HG03175 (cell line): ENCODE measurements around the gene PTDSS2.
"Not testable (repeated sequence)": the region's sequence is repeated elsewhere in the genome, so short reads cannot be mapped to it uniquely, and the experiment has no call there.

Source experiments
- ATAC-seq: cut with Tn5 transposase; IDR thresholded peaks from one replicate; pipeline ENCODE4 v1.9.1; 2021; ENCODE audit warnings: mild to moderate bottlenecking, moderate library complexity; ENCODE audit not compliant: unreplicated experiment

PTDSS2 gene

DNA sequence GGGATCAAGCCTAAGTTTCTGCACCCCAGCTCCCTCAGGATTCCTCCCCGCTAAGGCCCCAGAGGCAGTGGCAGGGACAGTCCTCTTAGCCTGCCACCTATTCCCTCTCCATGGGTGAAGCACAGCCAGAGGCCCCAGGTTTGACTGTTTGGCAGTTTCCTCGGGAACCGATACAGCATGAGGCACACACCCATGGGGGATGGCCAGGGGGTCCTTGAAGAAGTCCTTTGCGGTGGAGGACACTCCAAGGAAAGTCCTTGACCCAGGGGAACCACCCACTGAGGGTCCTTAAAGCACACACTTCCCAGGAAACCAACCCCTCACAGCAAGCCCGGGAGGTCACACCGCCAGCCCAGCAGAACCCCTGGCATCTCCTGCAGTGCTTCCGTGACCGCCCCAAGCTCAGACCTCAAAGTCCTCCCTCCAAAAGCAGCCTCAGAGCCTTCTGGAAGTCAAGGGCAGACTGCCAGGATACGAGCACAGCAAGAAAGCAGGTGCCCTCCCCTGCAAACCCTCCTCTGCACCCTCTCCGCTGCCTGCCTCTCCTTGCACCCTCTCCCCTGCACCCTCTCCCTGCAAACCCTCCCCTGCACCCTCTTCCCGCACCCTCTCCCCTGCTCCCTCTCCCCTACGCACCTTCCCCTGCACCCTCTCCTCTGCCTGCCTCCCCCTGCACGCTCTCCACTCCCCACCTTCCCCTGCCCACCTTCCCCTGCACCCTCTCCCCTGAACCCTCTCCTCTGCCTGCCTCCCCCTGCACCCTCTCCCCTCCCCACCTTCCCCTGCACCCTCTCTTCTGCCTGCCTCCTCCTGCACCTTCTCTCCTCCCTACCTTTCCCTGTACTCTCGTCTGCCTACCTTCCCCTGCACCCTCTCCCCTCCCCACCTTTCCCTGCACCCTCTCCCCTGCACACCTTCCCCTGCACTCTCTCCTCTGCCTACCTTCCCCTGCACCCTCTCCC lies 36.7 kb upstream of the PTDSS2 start:
- no peak for ATAC-seq

DNA sequence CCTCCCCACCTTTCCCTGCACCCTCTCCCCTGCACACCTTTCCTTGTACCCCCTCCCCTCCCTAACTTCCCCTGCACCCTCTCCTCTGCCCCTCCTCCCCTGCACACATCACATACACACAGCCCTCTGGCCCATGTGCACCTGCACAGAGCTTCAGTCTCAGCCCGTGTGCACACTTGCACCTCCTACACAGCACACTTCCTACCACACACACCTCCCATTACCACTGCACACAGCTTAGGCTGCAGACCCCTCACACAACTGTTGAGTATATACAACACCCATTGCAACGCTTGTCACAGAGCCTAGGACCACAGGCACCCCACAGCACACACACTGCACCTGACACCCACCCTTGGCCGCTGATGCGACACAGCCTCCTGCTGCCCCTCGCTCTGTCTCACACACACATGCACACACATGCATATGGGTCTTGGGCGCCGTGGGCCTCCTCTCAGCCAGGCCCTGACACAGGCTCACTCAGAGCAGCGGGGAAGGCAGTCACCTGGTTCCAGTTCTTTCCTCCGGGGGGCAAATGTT lies 35.7 kb upstream of the PTDSS2 start:
- no peak for ATAC-seq

DNA sequence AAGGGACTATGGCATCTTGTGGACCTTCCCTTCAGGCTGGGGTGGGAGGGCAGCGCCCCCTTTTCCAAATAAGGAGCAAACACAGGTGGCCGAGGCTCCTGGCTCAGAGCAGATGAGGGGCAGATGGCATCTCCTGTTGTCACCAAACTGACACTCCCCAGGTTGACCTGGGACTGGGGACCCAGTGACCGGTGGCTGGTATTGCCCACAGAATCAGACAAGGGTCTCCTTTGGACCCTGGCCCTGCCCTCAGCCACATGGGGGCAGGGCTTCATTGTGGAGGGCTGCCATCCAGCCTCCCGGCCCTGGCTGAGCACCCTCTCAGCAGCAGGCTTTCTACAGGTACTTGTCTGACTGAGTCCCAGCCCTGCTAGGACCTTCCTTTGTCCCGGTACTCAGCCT lies 34.4 kb upstream of the PTDSS2 start:
- no peak for ATAC-seq

DNA sequence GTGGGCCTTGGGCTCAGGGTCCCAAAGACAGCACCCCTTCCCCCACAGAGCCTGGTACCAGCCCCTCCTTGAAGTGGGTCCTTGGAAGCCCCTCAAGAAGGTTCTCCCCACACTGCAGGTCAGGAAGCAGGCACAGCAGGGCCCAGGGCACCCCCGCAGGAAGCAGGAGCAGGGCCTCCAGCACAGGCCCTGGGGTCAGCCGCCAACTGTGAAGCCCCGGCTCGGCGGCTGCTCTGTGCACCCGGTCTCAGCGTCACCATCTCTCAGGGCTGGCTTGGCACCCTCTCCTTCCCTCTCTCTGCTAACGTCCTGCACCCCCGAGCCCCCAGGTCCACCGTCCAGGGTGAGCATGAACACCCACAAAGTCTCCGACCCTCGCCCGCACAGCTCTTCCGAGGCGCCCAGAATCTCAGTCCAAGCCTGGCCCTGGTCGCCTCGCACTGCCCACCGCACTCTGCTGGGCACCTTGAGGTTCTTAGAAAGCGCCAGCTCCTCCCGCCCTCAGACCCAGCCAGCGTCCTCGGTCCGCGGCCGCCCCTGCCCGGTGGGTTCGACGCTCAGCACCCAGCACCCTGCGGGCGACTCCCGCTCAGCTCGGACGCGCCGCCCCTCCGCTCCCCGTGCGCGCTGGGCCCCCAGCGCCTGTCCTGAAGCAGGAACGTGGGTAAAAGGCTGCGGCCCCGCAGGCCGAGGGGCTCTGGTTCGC lies 33.9 kb upstream of the PTDSS2 start:
- no peak for ATAC-seq

DNA sequence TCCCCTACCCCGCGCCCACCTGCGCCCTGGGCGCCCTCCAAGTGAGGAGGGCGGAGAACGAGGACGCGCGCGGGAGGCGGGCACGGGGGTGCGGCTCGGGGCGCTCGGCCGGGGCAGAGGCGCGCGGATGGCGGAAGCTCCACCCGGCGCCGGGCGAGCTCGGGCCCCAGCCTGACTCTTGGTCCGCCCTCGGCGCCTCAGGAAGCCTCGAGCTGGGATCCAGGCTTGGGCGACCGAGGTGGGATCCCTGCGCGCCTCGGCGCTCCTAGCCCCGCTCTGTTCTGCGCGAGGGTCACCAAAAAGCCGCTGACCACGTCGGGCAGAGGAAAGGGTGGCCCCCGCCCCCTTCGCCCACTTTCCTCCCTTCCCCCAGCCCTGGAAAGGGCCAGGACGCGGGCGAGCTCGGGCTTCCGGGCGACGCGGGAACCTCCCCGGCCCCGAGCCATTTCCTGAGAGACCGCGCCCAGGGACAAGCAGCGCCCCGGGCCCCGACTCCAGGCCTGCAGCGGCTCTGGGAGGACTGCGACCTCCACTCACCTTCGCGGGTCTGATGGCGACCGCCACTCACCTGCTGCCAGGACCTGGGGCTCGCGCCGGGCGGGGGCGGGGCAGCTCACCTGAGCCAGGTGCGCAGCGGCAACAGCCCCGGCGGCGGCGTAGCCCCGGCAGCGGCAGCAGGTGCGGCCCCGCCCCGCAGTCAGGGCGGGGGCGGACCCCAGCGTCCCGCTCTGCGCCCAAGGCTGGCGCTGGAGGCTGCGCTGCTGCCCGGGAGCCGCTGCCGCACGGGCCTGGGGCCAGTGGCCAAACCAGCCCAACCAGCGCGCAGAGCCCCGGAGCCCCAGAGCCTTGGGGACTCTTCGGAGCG lies 33.1 kb upstream of the PTDSS2 start:
- ATAC-seq = no peak

DNA sequence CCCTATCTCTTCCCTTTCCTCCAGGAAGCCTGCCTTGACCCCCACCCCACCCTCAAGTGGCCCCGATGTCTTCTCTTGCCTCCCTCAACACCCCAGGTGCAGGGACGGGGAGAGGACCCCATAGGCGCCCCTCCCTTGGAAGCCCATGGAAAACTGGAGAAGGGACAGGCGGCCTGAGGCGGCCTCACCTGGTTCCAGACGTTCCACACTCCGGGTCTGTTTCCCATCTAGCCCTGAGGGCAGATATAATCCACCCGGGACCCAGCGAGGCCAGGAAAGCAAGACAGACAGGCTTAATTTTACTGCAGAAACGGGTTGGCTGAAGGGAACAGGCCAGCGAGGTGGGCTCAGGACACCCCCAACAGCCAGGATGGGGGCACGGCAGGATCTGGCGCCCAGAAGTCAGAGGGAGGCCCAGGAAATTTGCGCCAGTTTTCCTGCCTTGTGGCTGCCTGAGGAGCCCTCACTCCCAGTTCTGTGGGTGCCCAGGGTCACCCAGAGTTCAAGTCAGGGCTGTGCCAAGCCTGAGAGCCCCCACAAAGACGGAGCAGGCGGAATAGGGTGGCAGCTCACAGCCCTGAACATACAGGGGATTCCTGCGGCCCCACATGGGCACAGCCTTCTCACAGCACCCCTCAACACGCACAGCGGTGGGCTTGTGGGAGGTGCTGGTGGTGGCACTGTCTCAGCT lies 32.3 kb upstream of the PTDSS2 start:
- ATAC-seq = no peak

DNA sequence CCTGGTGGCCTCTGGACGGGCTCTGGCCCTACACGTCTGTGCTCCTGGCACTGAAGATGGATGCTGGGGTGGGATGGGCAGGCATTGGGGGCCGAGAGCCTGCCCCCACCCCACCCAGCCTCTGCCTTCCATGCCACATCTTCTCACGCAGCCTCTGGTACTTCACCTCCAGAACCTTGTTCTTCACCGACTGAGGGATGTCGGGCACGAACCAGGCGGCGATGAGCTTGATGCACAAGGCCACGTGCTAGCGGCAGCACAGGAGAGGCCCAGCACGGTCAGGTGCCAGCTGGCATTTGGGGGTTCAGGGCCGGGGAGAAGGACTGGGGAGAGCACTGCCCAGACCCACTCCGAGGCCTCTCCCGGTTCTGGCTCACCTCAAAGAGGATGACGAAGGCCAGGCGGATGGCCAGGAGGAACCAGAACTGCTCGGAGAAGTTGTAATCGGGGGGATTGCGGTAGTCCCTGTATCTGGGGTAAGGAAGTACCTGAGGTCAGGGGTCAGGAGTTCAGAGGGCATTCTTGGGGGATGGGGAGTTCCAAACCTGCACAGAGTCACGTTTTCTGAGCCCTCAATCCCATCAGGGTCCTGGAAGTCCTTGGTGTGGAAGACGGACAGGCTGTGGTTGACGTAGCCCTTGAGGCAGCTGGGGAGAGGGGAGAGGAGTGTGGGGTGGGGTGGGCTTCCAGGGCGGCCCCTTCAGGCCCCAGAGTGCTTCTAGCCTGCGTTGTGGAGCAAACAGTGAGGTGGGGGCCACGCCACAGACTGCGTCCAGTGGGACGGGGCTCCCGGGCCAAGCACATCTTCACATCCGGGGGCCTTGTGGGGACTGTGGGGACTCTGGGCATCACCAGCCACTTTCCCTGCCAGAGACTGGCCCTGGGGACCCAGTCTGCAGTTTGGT lies 31.5 kb upstream of the PTDSS2 start:
- no peak for ATAC-seq

DNA sequence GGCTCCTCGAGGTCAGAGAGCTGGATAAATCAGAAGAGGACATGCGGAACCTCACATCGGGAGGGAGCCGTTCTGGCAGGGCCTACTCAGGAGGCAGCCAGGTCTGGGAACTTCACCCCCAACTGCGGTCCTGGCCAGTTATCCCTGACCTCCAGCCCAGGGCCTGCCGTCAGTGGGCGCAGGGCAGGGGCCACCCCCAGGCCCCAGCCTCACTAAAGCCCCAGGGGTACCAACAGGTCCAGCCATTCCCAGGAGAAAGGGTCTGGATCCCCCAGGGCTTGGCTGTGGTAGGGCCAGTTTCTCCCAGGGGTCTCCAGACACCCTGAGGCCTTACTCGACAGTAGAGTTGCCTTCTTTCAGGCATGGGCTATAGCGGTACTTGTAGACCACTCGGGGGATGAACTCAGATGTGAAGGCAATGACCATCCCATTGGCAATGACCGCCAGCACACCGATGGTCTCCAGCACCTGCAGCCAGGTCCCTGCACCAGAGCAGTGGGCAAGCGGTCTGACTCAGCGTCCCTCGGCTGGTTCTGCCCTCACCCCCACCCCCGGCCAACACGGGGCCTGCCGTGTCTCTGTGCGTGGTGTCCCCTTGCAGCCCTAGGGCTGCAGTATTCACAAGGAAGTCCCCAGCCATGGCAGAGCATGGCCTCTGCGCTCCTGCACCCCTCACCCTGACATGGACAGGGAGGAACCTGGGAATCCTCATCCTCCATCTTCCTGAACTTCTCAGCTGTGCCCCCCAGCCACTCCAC lies 30.7 kb upstream of the PTDSS2 start:
- no peak for ATAC-seq

DNA sequence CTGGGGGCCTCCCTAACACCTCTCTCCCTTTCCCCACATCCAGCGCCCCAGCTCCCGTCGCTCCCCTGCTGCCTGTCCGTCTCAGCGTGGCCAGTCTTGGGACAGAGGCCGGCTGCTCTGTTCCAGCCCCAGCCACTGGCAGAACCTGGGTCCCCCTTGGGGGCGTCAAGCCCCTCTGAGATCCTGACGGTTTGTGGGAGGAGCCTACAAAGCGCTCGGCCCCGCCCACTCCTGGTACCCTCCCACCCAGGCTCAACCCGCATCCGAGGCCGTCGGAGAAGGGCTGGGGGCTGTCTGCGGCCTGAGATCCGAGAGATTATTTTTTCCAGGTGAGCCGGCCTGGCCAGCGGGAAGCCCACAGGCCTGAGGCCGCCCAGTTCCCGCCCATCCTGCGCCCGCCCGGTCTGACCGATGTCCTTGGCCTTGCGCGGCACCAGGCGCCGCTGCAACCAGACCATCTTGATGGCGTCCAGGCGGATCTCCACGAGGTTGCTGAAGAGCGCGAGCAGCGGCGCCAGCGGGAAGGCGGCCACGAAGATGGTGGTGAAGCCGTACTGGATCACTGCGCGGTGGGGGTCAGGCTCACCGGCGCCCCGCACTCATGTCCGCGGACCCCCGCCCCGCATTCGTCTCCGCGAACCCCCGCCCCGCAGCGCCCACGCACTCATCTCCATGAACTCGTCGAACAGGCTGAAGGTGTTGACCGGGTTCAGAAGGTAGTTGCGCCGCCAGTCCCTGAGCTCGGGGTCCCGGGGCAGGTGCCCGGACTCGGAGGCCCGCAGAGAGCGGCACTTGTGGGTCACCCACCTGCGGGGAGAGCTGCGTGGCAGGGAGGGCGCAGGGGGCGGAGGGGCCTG lies 29.8 kb upstream of the PTDSS2 start:
- ATAC-seq = no peak

DNA sequence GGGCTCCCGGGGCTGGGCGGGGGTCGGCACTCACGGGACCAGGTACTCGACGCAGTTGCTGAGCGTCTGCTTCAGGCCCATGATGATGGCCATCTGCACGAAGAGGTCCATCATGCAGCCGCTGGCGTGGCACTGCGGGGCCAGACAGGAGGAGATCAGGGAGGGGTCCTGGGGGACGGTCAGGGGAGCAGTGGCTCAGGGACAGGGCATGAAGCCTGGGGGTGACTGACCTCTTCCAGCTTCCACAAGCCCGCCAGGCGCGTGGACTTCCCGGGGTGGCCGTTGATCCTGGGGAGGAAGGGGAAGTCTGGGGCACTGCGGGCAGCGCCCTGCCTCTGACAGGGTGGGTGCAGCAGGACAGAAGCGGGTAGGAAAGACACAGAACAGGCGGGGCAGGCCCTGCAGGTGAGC lies 29.2 kb upstream of the PTDSS2 start:
- no peak for ATAC-seq

DNA sequence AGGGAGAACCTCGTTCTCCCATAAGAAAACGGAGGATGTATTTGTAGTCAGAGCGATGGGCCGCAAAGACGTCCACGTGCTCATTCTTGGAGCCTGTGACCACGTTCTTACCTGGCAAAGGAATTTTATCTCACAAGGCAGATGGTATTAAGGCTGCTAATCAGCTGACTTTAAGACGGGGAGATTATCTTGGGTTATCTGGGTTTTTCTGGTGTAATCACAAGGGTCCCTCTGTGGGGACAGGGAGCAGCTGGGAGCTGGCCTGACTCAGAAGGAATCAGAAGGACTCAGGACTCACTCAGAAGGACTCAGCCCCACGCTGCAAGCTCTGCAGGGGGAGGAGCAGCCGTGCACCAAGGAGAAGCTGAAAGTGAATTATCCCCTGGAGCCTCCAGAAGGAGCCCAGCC lies 27.8 kb upstream of the PTDSS2 start:
- ATAC-seq = no peak

DNA sequence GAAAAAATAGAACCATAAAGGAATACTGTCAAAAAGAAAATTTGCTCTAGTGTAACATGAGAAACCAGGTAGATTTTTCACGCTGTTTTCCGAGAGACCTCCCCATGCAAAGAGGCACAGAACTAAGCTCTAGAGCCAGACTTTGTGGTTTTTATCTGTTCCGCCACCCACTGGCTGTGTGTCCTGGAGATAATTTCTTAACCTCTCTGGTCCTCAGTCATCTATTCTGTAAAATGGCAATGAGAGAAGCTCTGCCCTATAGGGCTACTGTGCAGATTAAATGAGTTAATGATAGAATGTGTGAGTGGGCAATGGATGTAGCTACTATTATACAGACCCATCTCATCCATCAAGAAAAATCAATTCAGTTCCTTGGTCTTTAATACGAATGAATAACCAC lies 25.8 kb upstream of the PTDSS2 start:
- no peak for ATAC-seq

DNA sequence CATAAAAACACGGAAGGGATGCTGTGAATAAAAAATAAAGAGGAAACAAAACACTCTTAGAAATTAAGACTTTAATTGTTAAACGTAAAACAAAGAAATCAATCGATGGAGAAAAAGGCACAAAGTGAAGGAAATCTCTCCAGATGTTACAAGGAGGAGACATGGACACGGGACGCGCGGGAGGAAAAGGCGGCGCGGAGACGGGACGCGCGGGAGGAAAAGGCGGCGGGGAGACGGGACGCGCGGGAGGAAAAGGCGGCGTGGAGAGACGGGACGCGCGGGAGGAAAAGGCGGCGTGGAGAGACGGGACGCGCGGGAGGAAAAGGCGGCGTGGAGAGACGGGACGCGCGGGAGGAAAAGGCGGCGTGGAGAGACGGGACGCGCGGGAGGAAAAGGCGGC lies 25.3 kb upstream of the PTDSS2 start:
- ATAC-seq = not testable (repeated sequence)

DNA sequence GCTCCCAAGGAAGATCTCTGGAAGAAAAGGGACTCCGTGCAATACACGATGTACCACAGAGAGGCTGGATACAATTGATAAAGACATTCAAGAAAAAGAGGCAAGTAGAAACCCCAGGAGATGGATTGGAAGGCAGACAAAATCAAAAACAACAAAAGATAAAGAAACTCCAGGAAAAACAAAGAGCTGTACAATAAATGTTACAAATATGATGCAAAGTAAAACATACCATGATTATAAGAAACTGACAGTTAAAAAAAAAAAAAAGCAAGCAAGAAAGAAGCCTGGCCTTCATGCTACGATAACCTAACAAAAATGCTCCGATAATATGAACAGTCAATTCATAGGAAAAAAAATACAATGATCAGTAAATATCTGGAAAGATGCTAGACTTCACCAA lies 24.8 kb upstream of the PTDSS2 start:
- no peak for ATAC-seq

DNA sequence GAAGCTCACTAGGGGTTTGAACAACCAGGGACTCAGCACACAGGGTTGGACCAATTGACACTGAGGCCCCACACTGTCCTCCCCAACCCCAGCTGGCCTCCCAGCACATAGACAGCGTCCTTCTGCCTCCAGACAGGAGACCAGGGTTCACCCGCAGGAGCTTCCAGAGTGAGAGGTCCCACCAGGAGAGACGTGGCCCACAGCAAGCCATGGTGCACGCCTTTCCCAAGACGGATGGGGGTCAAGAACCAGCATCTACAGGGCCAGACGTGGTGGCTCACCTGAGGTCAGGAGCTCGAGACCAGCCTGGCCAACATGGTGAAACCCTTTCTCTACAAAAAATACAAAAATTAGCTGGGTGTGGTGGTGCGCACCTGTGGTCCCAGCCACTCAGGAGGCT lies 23.2 kb upstream of the PTDSS2 start:
- no peak for ATAC-seq

DNA sequence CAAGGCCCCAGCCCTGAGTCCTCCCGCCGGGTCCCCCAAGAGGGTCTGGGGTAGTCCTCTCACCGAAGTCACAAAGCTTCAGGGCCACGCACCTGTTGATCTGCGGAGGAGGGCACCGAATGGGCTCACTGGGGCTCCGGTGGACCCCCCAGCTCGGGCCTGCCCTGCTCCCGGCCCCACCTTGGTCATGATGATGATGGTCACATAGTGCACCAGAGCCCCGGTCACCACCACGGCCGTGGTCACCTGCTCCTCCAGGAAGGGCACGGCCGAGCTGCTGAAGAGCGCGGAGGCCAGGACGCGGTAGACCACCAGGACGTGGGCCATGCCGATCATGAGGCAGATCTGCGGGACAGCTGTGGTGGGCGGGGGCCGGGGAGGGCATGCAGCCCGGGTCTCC lies 21.8 kb upstream of the PTDSS2 start:
- ATAC-seq = no peak

DNA sequence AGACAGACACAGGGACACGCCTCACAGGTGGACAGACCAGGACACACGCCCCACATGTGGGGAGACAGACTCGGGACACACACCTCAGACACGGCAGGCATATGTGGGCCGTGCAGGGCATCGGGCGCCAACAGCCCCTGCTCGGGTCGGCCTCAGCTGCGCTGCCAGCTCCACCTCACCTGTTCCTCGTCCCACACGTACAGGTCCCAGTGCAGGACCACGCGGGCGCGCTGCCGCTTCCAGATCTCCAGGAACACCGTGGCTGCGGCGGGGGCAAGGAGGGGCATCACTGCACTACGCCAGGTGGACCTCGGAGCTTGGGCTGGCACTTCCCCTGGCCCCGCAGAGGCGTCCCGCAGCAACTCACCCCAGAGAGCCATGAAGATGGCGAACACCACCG lies 20.7 kb upstream of the PTDSS2 start:
- no peak for ATAC-seq
